Measurements from ENCODE around the gene SLF2. TPM values are rescaled to one million over a fixed set of nuclear protein-coding genes. Genes with fewer than 3 reads are reported as not detected.
A peak's percentile ranks its signal among the peaks of the same experiment; 100 is the strongest.

Gene SLF2
- total and polyA plus RNA-seq, 2 of the 13 experiments (the other 11 are each of a cell fraction or from before 2014, with no cell fraction given) = 12.2 to 48.1 TPM

DNA sequence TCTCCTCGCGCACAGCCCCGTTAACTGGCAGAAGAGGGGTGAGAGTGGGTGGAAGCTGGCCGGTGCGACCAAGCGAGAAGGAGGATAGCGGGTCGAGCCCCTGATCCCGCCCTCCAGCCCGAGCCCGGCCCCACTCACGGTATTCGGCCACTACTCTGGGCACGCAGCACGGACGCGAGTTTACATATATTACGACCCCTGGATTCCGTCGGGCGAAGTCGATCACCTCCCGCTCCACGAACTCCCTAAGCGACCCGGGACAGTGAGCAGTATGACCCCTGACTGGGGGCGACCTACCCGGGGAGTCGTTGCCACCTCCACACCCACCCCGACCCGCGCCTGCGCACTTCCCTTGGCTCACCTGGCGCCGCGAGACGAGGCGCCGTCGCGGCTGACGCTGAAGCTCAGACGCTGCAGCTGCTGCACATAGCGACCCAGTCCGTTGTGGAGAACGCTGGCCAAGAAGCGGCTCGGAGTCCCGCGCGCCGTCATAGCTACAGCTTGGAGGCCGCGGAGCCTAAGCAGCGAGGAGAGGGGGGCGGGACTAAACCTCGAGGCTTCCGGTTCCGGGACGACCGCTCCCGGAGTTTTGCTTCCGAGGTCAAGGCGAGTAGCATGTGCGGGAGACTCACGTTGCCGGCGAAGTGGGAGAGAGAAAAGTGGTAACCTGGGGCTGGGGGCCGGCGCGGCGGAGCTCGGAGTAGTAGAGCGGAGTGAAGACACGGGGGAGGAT is 74.4 kb downstream of the SLF2 start, which contains the start of the genes MRPL43 and TWNK (continued):
- TF ChIP-seq, protein P1, sequence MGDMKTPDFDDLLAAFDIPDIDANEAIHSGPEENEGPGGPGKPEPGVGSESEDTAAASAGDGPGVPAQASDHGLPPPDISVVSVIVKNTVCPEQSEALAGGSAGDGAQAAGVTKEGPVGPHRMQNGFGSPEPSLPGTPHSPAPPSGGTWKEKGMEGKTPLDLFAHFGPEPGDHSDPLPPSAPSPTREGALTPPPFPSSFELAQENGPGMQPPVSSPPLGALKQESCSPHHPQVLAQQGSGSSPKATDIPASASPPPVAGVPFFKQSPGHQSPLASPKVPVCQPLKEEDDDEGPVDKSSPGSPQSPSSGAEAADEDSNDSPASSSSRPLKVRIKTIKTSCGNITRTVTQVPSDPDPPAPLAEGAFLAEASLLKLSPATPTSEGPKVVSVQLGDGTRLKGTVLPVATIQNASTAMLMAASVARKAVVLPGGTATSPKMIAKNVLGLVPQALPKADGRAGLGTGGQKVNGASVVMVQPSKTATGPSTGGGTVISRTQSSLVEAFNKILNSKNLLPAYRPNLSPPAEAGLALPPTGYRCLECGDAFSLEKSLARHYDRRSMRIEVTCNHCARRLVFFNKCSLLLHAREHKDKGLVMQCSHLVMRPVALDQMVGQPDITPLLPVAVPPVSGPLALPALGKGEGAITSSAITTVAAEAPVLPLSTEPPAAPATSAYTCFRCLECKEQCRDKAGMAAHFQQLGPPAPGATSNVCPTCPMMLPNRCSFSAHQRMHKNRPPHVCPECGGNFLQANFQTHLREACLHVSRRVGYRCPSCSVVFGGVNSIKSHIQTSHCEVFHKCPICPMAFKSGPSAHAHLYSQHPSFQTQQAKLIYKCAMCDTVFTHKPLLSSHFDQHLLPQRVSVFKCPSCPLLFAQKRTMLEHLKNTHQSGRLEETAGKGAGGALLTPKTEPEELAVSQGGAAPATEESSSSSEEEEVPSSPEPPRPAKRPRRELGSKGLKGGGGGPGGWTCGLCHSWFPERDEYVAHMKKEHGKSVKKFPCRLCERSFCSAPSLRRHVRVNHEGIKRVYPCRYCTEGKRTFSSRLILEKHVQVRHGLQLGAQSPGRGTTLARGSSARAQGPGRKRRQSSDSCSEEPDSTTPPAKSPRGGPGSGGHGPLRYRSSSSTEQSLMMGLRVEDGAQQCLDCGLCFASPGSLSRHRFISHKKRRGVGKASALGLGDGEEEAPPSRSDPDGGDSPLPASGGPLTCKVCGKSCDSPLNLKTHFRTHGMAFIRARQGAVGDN (CRISPR knock-in tag; IDR thresholded peaks at IDR 0.05) = peak; percentile 99
- TF ChIP-seq SIN3B (IDR thresholded peaks at IDR 0.05; ENCODE audit: low read length) (0 out of 2 replicates have a peak, but pooled peaks have one; percentile 31), AGO2 (optimal IDR thresholded peaks at IDR 0.05; ENCODE audit: low read depth, low read length) (peak; percentile 100), ZBTB7A (CRISPR knock-in tag; IDR thresholded peaks at IDR 0.05) (peak; percentile 44; the same call in 1 of the 2 replicates), RCOR2 (CRISPR knock-in tag; IDR thresholded peaks at IDR 0.05) (no peak), NR2F2 (IDR thresholded peaks at IDR 0.05; ENCODE audit: borderline replicate concordance, low read depth) (no peak), MEF2D (CRISPR knock-in tag; IDR thresholded peaks at IDR 0.05) (peak; percentile 57; the same call in 1 of the 2 replicates), ARID2 (CRISPR knock-in tag; IDR thresholded peaks at IDR 0.05; ENCODE audit: borderline replicate concordance) (peak; percentile 88; the same call in 1 of the 2 replicates)
- TF ChIP-seq, protein P2, sequence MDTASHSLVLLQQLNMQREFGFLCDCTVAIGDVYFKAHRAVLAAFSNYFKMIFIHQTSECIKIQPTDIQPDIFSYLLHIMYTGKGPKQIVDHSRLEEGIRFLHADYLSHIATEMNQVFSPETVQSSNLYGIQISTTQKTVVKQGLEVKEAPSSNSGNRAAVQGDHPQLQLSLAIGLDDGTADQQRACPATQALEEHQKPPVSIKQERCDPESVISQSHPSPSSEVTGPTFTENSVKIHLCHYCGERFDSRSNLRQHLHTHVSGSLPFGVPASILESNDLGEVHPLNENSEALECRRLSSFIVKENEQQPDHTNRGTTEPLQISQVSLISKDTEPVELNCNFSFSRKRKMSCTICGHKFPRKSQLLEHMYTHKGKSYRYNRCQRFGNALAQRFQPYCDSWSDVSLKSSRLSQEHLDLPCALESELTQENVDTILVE (CRISPR knock-in tag; IDR thresholded peaks at IDR 0.05) = peak; percentile 45; the same call in 1 of the 2 replicates
- TF ChIP-seq, protein P3, sequence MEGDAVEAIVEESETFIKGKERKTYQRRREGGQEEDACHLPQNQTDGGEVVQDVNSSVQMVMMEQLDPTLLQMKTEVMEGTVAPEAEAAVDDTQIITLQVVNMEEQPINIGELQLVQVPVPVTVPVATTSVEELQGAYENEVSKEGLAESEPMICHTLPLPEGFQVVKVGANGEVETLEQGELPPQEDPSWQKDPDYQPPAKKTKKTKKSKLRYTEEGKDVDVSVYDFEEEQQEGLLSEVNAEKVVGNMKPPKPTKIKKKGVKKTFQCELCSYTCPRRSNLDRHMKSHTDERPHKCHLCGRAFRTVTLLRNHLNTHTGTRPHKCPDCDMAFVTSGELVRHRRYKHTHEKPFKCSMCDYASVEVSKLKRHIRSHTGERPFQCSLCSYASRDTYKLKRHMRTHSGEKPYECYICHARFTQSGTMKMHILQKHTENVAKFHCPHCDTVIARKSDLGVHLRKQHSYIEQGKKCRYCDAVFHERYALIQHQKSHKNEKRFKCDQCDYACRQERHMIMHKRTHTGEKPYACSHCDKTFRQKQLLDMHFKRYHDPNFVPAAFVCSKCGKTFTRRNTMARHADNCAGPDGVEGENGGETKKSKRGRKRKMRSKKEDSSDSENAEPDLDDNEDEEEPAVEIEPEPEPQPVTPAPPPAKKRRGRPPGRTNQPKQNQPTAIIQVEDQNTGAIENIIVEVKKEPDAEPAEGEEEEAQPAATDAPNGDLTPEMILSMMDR (CRISPR knock-in tag; IDR thresholded peaks at IDR 0.05) = peak; percentile 15; the same call in 1 of the 2 replicates
- TF ChIP-seq, protein P4, sequence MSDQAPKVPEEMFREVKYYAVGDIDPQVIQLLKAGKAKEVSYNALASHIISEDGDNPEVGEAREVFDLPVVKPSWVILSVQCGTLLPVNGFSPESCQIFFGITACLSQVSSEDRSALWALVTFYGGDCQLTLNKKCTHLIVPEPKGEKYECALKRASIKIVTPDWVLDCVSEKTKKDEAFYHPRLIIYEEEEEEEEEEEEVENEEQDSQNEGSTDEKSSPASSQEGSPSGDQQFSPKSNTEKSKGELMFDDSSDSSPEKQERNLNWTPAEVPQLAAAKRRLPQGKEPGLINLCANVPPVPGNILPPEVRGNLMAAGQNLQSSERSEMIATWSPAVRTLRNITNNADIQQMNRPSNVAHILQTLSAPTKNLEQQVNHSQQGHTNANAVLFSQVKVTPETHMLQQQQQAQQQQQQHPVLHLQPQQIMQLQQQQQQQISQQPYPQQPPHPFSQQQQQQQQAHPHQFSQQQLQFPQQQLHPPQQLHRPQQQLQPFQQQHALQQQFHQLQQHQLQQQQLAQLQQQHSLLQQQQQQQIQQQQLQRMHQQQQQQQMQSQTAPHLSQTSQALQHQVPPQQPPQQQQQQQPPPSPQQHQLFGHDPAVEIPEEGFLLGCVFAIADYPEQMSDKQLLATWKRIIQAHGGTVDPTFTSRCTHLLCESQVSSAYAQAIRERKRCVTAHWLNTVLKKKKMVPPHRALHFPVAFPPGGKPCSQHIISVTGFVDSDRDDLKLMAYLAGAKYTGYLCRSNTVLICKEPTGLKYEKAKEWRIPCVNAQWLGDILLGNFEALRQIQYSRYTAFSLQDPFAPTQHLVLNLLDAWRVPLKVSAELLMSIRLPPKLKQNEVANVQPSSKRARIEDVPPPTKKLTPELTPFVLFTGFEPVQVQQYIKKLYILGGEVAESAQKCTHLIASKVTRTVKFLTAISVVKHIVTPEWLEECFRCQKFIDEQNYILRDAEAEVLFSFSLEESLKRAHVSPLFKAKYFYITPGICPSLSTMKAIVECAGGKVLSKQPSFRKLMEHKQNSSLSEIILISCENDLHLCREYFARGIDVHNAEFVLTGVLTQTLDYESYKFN (CRISPR knock-in tag; conservative IDR thresholded peaks at IDR 0.05) = no peak

All from HepG2 (cell line).